GM20000 (cell line): ENCODE data around the gene PAN2.

ENCODE experiments used
- DNase-seq: peaks from one replicate; pipeline ENCODE4 v3.0.0; 2012; ENCODE audit warnings: low spot score
- CTCF ChIP-seq: IDR thresholded peaks from 2 replicates; pipeline ENCODE4 v1.5.1; 2012; ENCODE audit warnings: mild to moderate bottlenecking, control low read depth; ENCODE audit errors: extremely low read depth, missing control alignments

The PAN2 gene

GRCh38 chr12:56333679-56334489 is at the start of gene PAN2:
Gene PAN2, minus strand, starts transcription at chr12:56334000. Its CDS starts 906 bp downstream, at chr12:56333094.
- peak; percentile 94 for DNase-seq
- no peak for TF ChIP-seq CTCF

- DNase-seq = no peak
- no peak for TF ChIP-seq CTCF
These were observed 48.8 kb upstream of the PAN2 start for GRCh38 chr12:56382611-56383010.

DNA sequence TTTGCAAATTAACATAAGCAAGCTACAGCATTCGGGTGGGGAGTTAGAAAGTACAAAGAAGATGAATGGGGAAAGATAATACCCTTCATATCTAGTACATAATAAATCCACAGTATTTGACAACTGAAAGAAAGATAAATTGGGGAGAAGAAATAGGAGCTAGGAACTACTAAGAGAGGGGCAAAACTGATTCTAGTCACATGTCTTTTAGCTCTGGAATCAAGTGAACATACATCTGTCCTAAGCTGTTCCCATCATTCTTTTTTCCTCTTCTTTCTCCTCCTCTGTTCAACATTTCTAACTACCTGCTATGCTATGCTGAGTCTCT is 44.2 kb upstream of the PAN2 start:
- TF ChIP-seq CTCF = no peak
- no peak for DNase-seq

- no peak for DNase-seq
- TF ChIP-seq CTCF = no peak
These were observed 43.6 kb upstream of the PAN2 start for GRCh38 chr12:56377310-56377988.

DNA sequence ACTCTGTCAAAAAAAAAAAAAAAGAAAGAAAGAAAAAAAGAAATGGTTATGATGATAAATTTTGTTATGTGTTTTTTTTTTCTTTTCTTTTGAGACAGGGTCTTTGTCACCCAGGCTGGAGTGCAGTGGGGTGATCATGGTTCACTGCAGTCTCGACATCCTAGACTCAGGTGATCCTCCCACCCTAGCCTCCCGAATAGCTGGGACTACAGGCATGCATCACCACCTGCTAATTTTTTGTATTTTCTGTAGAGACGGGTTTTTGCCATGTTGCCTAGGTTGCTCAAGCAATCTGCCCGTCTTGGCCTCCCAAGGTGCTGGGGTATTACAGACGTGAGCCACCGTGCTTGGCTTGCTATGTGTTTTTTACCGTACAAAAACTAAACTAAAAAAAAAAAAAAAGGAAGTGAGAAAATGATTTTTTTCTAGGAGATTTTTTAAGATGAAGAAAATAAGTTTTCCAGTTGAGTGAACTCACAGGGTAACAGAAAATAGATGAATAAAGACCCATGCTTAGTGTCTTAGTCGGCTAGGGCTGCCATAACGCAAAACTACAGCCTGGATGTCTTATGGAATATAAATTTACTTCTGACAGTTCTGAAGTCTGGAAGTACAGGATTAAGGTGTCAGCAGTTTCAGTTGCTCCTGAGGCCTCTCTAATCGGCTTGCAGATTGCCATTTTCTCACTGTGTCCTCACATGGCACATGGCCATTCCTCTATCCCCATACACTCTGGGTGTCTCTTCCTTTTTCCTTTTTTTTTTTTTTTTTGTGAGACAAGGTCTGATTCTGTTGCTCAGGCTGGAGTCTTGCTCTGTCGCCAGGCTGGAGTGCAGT is 42.0 kb upstream of the PAN2 start:
- peak; percentile 12 for DNase-seq

GRCh38 chr12:56374726-56375597 is 41.2 kb upstream of the PAN2 start:
- DNase-seq = no peak
- no peak for TF ChIP-seq CTCF

More for the DNA sequence above, 42.0 kb upstream of the PAN2 start:
- no peak for TF ChIP-seq CTCF
